ENCODE results near the gene LSM2.
A peak's percentile ranks its signal among the peaks of the same experiment; 100 is the strongest.
"Not testable (repeated sequence)": the region's sequence is repeated elsewhere in the genome, so short reads cannot be mapped to it uniquely, and the experiment has no call there.

Gene LSM2

GRCh38 chr6:31795616-31796298 is 11.0 kb downstream of the LSM2 start, which contains the start of gene VARS1:
Gene VARS1, minus strand, starts transcription at chr6:31795752. Its CDS starts 535 bp downstream, at chr6:31795217.
- DNase-seq = peak; percentile 76 to 82

DNA sequence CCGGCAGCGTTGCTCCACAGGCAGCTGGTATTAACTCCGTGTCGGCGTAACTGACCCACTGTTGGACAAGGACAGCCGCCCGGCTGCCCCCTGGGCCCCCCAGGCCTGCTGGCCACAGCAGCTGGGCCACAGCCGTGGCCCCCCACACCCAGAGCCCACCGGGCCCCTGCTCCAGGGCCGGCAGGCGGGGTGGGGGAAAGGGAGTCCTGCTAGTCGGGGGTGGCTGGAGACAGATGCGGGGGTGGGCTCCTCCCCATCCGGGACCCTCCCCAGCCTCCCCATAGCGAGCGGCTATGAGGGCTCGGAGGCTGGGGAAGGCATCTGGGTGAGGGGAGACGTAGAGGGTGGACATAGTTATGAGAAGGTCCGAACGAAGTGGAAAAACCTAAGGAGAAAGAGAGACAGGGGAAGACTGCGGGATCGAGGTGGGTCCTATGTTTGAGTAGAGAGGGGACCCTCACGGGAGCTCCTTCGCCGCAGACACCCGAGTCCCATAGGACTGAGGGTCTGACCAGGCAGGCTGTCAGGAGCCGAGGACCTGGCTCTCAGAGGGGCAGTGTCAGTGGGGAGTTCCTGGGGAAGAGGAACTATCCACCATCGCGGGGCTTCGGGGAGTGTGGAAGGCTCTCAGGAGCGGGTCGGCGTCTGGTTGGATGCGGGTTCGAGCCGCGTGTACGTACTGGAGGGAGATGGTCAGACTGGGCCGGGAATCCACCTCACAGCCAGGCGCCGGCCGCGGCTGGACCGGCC is 11.7 kb downstream of the LSM2 start:
- no peak for DNase-seq

GRCh38 chr6:31794294-31794865 is 12.4 kb downstream of the LSM2 start:
- no peak for DNase-seq

DNA sequence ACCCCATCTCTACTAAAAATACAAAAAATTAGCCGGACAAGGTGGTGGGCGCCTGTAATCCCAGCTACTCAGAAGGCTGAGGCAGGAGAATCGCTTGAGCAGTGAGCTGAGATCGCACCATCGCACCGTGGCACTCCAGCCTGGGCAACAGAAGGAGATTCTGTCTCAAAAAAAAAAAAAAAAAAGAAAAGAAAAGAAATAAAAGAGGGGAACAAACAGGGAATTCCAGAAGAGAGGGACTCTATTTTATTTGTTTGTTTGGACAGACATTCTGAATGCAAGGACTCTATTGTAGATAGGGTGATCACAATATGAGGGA is 12.9 kb downstream of the LSM2 start:
- DNase-seq = not testable (repeated sequence)

GRCh38 chr6:31792761-31793171 is 14.0 kb downstream of the LSM2 start:
- DNase-seq = no peak

- no peak for DNase-seq
These were observed 14.7 kb downstream of the LSM2 start for GRCh38 chr6:31792090-31792374.

DNA sequence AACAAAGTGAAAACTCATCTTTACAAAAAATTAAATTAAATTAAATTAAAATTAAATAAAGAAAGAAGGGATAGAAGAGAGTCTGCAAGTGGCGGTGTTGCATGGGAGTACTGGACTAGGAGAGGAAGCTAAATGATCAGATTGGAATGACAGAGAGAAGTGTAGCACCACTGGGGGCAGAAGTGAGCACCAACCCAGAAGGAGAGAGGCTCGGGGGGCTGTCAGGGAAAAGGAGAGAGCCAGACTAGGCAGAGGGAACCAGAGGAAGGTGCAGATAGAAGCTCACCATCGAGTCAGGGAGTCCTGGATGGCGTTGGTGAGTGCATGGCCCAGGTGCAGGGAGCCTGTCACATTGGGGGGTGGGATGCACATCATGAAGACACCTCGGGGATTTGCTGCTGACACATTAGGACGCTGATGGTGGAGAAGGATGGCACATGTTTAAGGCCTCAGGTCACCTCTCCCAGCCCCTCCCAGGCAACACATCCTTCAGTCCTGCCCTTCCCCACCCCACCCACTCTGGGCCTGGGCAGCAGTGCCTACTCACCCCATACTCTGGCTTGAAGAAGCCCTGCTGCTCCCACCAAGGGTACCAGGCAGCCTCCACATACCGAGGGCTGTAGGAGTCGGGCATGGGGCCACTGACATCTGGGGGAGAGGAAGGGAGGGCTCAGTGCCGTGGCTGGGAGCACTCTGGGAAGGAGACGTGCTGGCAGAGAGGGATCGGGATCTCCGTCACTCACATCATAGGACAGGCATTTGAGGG is 15.3 kb downstream of the LSM2 start:
- DNase-seq = no peak

DNA sequence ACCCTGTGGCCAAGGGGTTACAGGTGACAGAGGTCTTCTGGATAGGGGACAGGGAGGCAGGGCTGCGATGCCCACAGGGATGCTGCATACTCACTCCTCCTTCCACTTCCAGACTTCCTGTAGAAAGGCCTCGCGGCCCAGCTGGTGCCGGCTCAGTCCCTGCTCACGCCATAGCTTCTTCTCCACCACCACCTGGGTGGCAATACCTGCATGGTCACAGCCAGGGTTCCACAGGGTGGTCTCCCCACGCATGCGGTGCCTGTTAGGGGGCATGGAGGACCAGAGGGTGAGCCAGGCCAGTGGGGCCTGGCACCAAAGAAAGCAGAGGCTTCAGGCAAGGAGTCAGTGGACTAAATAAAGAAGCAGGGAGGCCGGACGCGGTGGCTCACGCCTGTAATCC is 21.3 kb downstream of the LSM2 start:
- DNase-seq = no peak

DNA sequence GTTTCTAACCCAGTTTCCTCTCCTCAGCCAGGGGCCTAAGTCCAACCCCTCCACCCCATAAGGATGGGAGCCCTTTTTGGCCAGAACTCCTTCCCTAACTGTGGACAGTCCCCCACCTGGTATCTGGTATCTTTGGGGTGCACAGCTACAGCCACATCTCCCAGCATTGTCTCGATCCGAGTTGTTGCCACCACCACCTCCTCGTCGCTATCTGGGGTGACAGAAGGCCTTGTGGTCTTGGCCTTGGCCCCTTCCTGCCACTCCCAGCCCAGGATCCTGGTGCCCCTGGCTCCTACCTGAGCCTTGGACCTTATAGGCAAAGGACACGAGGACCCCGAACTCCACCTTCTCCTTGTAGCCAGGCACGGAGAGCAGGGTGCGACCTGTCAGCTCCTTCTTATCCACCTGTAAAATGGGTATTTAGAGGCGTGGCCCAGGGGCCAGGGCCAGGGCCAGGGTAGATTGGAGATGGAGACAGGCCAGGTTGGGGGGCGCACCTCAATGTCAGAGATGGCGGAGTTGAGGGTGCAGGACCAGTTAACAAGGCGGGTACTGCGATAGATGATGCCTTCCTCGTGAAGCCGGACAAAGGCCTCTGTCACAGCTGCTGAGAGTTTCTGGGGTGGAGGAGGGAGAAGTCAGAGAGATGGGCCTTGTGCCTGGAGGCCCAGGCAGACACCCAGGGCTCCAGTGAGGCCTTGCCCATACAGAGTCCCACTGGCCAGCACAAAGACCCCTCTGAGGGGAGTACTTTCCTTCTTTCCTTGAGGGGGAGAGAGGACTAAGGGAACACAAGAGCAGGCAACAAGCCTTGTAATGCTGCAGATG is 22.5 kb downstream of the LSM2 start:
- DNase-seq = no peak

DNA sequence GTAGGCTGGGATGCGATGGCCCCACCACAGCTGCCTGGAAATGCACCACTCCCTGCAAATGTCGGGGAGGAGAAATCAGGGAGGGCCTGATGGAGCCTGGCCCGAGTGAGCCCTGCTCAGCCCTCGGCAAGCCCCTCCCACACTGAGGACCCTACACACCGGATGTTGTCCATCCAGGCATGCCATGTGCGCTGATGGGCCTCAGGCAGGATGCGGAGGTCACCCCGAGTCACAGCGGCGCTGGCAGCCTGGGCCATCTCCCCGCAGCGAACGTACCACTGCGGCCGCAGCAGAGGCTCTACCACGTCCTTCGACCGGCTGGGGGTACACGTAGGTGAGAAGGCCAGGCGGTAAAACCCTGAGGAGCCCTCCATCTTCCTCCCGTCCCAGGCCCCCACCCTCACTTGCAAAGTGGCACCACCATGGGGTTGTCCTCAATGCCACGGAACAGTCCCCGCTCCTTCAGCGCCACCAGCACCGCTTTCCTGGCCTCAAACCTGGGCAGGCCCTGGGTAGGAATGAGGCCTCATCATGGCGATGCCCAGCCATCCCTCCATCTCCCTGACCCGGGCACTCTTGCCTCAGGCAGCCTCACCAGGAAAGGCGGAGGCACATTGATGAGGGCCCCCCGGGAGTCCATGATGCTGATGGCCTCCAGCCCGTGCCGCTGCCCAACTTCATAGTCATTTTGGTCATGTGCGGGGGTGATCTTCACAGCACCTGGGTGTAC is 24.5 kb downstream of the LSM2 start:
- no peak for DNase-seq

DNA sequence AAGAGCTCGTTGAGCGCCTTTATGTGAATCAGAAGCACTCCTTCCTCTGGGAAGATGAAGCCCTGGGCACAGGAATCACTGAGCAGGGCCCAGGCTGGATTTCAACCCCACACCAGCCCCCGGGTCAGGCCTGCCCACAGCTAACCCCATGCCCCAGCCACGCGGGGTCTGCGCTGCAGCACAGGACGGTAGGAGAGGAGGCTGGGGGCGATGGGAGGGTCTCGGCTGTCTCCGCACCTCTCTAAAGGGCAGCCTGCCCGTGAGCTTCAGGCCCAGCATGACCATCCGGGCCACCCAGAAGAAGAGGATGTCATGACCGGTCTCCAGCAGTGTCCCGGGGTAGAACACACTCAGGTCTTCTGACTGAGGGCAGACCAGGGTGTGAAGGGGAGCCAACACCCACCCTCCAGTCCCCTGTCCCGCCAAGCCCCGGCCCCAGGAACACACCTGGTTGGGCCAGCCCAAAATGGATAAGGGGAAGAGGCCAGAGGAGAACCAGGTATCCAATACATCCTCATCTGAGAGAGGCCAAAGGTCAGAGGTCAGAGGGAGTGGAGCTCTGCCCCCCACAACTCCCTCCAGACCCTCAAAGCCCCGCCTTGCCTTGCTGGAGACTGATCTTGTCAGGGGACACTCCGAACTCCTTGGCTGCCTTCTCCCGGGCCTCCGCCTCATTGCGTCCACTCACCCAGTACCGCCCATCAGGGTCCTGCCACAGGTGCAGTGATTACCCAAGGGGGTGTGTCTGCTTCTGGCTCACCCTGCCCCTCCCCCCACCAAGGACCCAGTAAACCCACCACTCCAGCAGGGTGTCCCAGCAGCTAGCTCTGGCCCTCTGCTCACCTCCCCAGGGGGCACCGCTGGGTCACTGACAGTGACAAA is 25.3 kb downstream of the LSM2 start:
- DNase-seq = no peak

DNA sequence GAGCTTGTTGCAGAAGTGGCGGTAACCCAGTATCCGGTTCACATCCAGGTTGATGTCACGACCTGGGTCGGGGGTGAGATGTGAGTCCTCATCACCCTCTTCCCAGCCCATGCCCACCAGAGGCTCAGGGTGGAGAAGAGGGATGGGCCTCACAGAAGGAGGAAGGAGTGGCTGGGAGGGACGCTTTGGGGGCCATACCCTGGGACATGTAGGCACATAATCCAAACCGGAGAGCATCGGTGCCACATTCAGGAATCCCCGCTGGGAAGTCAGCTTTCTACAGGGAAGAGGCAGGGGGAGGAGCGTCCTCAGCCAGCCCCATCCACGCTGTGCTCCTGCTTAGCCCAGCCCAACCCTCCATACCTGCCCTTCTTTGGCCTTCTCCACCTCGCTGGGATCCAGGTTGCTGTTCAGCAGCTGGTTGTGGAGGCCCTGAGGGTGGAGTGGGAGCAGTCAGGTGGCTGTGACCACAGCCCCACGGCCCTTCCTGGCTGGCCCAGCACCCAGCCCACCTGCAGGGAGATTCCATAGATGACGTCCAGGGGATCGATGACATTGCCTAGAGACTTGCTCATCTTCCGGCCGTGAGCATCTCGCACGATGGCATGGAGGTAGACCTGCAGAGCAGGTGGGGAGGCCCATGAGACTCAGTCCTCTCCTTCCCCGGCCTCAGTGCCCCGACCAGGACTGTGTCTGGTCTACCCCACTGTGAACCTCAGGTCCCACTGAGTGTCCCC is 26.1 kb downstream of the LSM2 start:
- DNase-seq = no peak

- no peak for DNase-seq
These were observed 26.9 kb downstream of the LSM2 start for GRCh38 chr6:31779908-31780307.

DNA sequence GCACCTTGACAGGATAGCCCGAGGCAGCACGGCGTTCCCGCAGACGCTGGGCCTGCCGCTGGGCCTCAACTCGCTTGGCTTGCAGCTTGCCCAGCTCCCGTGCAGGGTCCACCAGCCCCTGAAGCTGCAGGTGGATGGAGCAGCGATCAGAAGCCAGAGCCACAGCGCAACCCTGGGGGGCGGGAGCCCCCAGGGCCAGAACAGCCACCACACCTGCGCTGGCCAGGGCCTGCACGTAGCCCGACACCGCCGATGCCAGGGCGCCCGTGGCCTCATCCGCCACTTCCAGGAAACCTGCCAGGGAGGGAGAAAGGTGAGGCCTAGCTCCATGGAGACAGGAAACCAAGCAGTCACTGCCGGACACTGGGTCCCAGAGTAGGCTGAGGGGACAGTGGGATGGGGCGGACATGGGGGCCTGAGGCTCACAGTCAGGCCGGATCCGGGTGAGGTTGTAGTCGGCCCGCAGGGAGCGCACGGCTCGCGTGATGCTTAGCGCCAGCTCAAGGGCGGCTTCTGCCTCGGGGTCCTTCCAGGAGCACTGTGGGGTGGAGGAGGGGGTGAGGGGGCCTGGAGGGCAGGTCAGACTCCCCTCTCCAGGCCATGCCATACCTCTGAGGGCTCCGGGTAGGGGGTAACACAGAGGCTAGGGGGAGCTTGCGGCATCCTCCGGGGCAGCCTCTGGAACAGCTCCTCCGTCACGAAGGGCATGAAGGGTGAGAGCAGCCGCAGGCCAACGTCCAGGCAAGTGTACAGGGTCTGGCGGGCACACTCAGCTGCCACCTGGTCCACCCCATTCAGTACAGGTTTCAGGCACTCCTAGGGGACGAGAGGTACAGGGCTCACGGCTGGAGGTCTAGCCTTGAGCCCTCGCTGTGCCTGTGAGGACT is 27.5 kb downstream of the LSM2 start:
- no peak for DNase-seq

GRCh38 chr6:31778193-31778592 is 28.6 kb downstream of the LSM2 start:
- no peak for DNase-seq

DNA sequence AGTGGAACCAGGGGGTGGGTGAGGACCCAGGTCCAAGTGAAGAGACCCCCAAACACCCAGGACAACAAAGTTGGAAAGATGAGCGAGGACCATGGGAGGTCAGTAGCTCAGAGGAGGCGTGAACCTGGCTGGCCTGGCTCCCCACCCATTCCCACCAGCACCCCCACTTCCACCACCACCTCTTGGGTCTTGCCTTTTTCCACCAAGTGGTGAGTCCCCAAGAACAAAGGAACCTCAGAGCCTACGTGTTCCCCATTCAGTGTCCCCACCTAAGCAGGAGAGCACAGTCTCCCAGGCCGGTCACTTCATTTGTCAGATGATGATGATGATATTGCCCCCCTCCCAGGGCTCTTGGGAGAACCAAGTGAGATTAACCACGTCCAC is 29.1 kb downstream of the LSM2 start:
- DNase-seq = no peak

- DNase-seq = peak; percentile 80 to 85
These were observed 29.6 kb downstream of the LSM2 start, which contains the start of gene VWA7 for GRCh38 chr6:31776989-31777666. Gene VWA7, minus strand, starts transcription at chr6:31777328. Its CDS starts 549 bp downstream, at chr6:31776779.

- DNase-seq = no peak
These were observed 30.2 kb downstream of the LSM2 start for GRCh38 chr6:31776485-31776988.
